Tibial nerve (tissue), 3 donors: Measurements from ENCODE around the gene NEK11.

Experiments used
- POLR2A ChIP-seq, 2 donors: fragments of 450-650 bp; IDR thresholded peaks; one replicate each; pipeline ENCODE4 v1.6.1; 2017; ENCODE audit warnings: antibody characterized with exemption in 2 of 2, mild to moderate bottlenecking in 2 of 2, moderate library complexity in 2 of 2
- TF ChIP-seq, protein P1 (sequence below), 5 experiments: fragments of 200-600 bp in 3 of 5; fragments of 450-650 bp in 2 of 5; sonication (generic) in 3 of 5; IDR thresholded peaks; one replicate each; pipeline ENCODE4 v1.5.1; 2016 to 2019; ENCODE audit warnings: antibody characterized with exemption in 5 of 5, mild to moderate bottlenecking in 3 of 5, moderate library complexity in 2 of 5

DNA sequence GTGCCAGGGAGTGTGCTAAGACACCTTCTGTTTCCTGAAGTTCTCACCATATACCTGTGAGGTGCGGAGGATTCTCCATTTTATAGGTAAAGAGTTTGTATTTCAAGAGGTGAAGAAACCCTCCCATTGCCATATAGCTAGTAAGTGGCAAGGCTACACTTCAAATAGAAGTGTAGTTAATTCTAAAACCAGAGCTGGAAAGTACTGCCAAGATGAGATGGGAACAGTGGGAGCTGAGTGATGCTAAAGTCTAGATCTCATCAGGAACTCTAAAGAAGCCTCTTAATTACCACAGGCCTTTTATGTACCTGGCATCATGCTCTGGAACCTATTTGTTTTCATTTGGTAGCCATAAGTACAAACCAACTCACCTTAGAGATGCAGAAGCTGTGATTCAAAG, 256.3 kb downstream of the NEK11 start:
- TF ChIP-seq, protein P1, sequence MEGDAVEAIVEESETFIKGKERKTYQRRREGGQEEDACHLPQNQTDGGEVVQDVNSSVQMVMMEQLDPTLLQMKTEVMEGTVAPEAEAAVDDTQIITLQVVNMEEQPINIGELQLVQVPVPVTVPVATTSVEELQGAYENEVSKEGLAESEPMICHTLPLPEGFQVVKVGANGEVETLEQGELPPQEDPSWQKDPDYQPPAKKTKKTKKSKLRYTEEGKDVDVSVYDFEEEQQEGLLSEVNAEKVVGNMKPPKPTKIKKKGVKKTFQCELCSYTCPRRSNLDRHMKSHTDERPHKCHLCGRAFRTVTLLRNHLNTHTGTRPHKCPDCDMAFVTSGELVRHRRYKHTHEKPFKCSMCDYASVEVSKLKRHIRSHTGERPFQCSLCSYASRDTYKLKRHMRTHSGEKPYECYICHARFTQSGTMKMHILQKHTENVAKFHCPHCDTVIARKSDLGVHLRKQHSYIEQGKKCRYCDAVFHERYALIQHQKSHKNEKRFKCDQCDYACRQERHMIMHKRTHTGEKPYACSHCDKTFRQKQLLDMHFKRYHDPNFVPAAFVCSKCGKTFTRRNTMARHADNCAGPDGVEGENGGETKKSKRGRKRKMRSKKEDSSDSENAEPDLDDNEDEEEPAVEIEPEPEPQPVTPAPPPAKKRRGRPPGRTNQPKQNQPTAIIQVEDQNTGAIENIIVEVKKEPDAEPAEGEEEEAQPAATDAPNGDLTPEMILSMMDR (IDR thresholded peaks at IDR 0.05): no peak
- no peak for TF ChIP-seq POLR2A (IDR thresholded peaks at IDR 0.05)
